Adrenal gland (tissue), 12 donors: Measurements from ENCODE around the gene EXOC4. TPM values are rescaled to one million over a fixed set of nuclear protein-coding genes. Genes with fewer than 3 reads are reported as not detected.
A peak's percentile ranks its signal among the peaks of the same experiment; 100 is the strongest.

ENCODE experiments used
- DNase-seq, 7 donors: peaks; one replicate each; pipeline ENCODE4 v3.0.0-alpha.2; 2019 to 2020
- H3K27ac ChIP-seq, 5 donors: fragments of 200-600 bp; sonication (generic) in 4 of 5; 1 replicate in 3 of 5; 2 replicates in 2 of 5; pipeline versions ENCODE4 v1.5.1 to v1.8.0; 2016 to 2020; ENCODE audit warnings: mild to moderate bottlenecking in 1 of 5
- H3K27me3 ChIP-seq: fragments of 200-600 bp; 2 replicates; pipeline ENCODE4 v1.8.0; 2021
- H3K36me3 ChIP-seq, 2 donors: fragments of 200-600 bp; replicated peaks in 1 of 2; 1 replicate in 1 of 2; 2 replicates in 1 of 2; pipeline versions ENCODE4 v1.5.1 to v1.8.0; 2018 to 2022
- H3K4me1 ChIP-seq, 2 donors: fragments of 200-600 bp; replicated peaks in 1 of 2; 1 replicate in 1 of 2; 2 replicates in 1 of 2; pipeline versions ENCODE4 v1.5.1 to v1.8.0; 2018 to 2021
- H3K4me3 ChIP-seq, 4 donors: fragments of 200-600 bp; sonication (generic) in 3 of 4; one replicate each; pipeline ENCODE4 v1.5.1; 2016 to 2018
- H3K9me3 ChIP-seq, 3 donors: fragments of 200-600 bp; sonication (generic) in 1 of 3; replicated peaks in 1 of 3; 1 replicate in 2 of 3; 2 replicates in 1 of 3; pipeline versions ENCODE4 v1.5.1 to v1.8.0; 2016 to 2021
- CTCF ChIP-seq, 6 experiments: fragments of 450-650 bp in 4 of 6; fragments of 200-600 bp in 2 of 6; sonication (generic) in 1 of 6; IDR thresholded peaks; 1 replicate in 5 of 6; 2 replicates in 1 of 6; pipeline versions ENCODE4 v1.5.1 to v1.8.0; 2016 to 2021; ENCODE audit warnings: antibody characterized with exemption in 6 of 6, mild to moderate bottlenecking in 2 of 6, moderate library complexity in 1 of 6
- POLR2A ChIP-seq, 2 donors: fragments of 450-650 bp; IDR thresholded peaks; one replicate each; pipeline ENCODE4 v1.6.1; 2017; ENCODE audit warnings: antibody characterized with exemption in 2 of 2, mild to moderate bottlenecking in 2 of 2, moderate library complexity in 1 of 2
- WGBS, 4 donors: extraction: QIAGEN DNeasy Blood & Tissue Kit in 2 of 4; methylation state at CpG; one replicate each; pipeline versions ENCODE4 v1.1.5 to v1.1.7; 2013 to 2017; 5-methylcytosine and 5-hydroxymethylcytosine counted together
- intact Hi-C, 2 donors: fragments of 100-400 bp; cut with DNase I; formaldehyde crosslinking; loops; one replicate each; pipeline versions ENCODE4 v1.14.1 to v1.15.0; 2022 to 2023
- polyA plus RNA-seq, 3 donors: library from polyadenylated mRNA; stranded (reverse); fragments of 200-250 nt in 2 of 3; fragments of 350-450 nt in 1 of 3; fragmentation: Illumina TruSeq in 1 of 3; extraction: RNeasy Lipid Tissue Mini Kit (QIAGEN cat#74804) in 1 of 3; gene quantifications; one replicate each; pipeline ENCODE4 v1.2.3, GENCODE V29; 2013 to 2014
- total RNA-seq, 9 donors: library from RNA; depleted of rRNA in 4 of 9; stranded (reverse); fragments of >200 nt in 4 of 9; fragments of 120-200 nt in 1 of 9; fragmentation: NEBNext Ultra II Directional in 1 of 9; extraction: Animal tissue kit (Norgen Biotek cat#: 25700) in 1 of 9; gene quantifications; one replicate each; pipeline versions ENCODE4 v1.1.0 to v1.2.4, GENCODE V29; 2013 to 2023
- donor health status: healthy with polysubstance abuse.
- donor health status: Bipolar disorder and iron deficiency.
- donor health status: DM: yes; HTN: yes; CAD: no.
- donor health status: DM: no; HTN: no; CAD: no.
- donor health status: DM: no; HTN: no; CAD: no.
- donor health status: DM: yes; HTN: yes; CAD: no.

The EXOC4 gene
- total and polyA plus RNA-seq, 12 donors: 12.5 to 93.8 (median 67.4) TPM

DNA sequence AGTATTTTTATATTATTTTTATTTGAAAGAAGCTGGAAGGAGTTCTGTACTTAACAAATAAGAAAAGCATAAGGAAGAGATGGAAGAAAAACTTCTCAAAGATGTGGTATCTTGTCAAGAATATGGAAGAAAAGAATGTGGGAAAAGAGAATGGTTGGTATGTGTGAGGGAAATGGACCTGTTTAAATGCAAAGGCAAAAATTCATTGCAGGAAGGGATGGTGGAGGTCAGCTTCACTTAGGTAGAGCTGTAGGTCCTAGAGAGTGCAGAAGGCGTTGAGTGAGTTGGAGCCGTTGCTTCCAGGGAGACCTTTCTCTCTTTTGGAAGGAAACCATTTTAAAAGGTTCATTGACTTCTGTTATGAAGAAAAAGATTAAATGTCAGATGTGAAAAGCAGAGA is 107.3 kb downstream of the EXOC4 start:
- 97 to 99% (median 98%) methylated on average over 2 of the region's 2 CpGs for WGBS, 4 donors
- no peak overlapping the region for H3K27ac ChIP-seq
- peaks cover 0 to 5% of the 10 kb centered on the region in 2 donors for H3K4me1 ChIP-seq
- H3K9me3 ChIP-seq: no peaks in the 10 kb centered on the region
- no peak for DNase-seq
- no peaks in the 10 kb centered on the region for H3K36me3 ChIP-seq
- no peak overlapping the region for H3K4me3 ChIP-seq
- H3K27me3 ChIP-seq: no peaks in the 10 kb centered on the region
- TF ChIP-seq CTCF (IDR thresholded peaks at IDR 0.05) (no peak), POLR2A (IDR thresholded peaks at IDR 0.05) (no peak)
- intact Hi-C loops: no loop called here

DNA sequence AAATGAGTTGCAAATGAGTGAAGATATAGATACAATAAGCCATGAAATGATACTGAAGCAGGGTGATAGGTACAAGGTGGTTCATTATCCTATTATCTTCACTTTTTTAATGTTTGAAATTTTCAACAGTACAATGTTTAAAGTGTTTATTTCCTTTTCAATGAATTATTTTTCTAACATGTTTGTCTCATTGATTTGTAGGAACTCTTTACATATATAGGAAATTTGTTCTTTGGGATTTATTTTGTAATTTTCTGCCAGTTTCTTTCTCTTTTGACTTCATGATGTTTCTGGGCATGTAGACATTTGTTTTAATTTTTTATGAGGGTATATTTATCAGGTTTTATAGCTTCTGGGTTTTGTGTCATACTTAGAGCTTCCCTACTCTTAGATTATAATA is 108.9 kb downstream of the EXOC4 start:
- Histone ChIP-seq H3K27ac (no peak overlapping the region), H3K4me1 (peaks cover 7 to 17% of the 10 kb centered on the region in 2 donors), H3K36me3 (no peaks in the 10 kb centered on the region), H3K27me3 (no peaks in the 10 kb centered on the region), H3K4me3 (no peak overlapping the region), H3K9me3 (no peaks in the 10 kb centered on the region)
- TF ChIP-seq POLR2A (IDR thresholded peaks at IDR 0.05) (no peak), CTCF (IDR thresholded peaks at IDR 0.05) (no peak)
- no peak for DNase-seq
- intact Hi-C loops: no loop called here

- WGBS, 4 donors: 43 to 52% (median 49%) methylated on average over 4 of the region's 4 CpGs
- H3K27me3 ChIP-seq: no peaks in the 10 kb centered on the region
- no peak for DNase-seq
- TF ChIP-seq CTCF (IDR thresholded peaks at IDR 0.05) (no peak), POLR2A (IDR thresholded peaks at IDR 0.05) (no peak)
- peaks cover 7 to 17% of the 10 kb centered on the region in 2 donors for H3K4me1 ChIP-seq
- no peak overlapping the region for H3K27ac ChIP-seq
- H3K36me3 ChIP-seq: no peaks in the 10 kb centered on the region
- no peak overlapping the region for H3K4me3 ChIP-seq
- H3K9me3 ChIP-seq: no peaks in the 10 kb centered on the region
- intact Hi-C loops: no loop called here
Observed at GRCh38 chr7:133364959-133365690, 112.2 kb downstream of the EXOC4 start.

GRCh38 chr7:133365917-133366316 is 113.0 kb downstream of the EXOC4 start:
- Histone ChIP-seq H3K9me3 (no peaks in the 10 kb centered on the region), H3K4me1 (peaks cover 7 to 17% of the 10 kb centered on the region in 2 donors), H3K27me3 (no peaks in the 10 kb centered on the region), H3K36me3 (no peaks in the 10 kb centered on the region), H3K27ac (no peak overlapping the region), H3K4me3 (no peak overlapping the region)
- peak in 5 of 7 donors; percentile 36 to 65 (median 52) for DNase-seq
- WGBS, 4 donors: 39 to 53% (median 45%) methylated on average over 3 of the region's 3 CpGs
- TF ChIP-seq POLR2A (IDR thresholded peaks at IDR 0.05) (no peak), CTCF (IDR thresholded peaks at IDR 0.05) (no peak)
- intact Hi-C loops: no loop called here
